Measurements from ENCODE around the gene QRFP.
"Not testable (repeated sequence)": the region's sequence is repeated elsewhere in the genome, so short reads cannot be mapped to it uniquely, and the experiment has no call there.

Gene QRFP

DNA sequence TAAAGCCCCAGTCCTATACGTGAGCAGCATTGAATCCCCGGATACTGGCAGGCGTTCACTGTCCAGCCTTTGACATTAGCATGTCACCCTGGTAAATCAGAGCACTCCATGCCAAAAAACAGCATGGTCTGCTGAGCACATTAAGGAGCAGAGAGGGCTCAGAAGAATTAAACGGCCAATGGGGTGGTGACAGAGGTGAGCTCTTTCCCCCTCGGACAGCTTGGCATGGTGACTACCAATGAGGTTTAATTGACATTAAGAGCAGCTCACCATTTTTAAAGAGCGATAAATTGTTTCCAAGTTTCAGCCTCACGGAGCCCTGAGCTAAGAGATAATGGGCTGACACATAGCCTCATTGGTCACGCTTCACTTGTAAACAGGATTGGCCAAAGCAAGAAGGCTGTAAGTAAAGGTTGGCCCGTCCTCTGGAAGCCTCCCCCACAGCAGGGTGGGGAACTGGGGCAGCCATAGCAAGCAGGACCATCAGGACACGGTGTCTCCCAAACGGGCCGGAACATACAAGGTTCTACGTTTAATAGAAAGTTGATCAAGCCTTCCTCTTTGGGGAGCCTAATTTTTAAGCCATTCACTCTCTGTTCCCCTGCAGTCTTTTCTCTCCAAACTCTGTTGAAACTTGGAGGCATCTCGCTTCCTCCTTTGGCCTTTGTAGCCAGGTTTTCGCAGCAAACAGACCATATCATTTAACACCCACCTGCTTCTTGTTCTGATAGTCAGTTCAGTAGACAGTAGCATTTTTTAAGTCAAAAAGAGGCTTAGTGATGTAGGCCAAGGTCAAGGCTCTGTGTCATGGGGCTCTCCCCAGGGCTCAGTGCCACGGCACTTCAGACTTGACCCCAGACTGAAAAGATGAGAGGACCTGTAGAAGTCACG, 25.9 kb downstream of the QRFP start:
- DNase-seq: no peak

DNA sequence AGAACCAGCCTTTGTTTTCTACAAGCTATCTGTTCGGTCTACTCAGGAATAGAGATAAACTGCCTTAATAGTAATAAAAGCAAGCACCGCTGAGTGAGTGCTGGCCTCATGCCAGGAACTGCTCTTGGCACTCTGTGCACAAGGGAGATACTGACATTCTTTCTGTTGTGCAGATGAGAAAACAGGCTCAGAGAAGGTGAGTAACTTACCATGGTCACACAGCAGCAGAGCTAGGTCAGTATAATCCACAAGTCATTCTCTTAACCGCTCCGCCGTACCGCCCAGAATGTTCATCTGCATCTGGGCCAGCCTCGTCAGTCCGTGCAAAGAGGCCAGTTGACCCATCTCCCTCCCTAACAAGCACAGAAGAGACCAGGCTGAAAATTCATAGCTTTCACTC, 27.4 kb downstream of the QRFP start:
- no peak for DNase-seq

DNA sequence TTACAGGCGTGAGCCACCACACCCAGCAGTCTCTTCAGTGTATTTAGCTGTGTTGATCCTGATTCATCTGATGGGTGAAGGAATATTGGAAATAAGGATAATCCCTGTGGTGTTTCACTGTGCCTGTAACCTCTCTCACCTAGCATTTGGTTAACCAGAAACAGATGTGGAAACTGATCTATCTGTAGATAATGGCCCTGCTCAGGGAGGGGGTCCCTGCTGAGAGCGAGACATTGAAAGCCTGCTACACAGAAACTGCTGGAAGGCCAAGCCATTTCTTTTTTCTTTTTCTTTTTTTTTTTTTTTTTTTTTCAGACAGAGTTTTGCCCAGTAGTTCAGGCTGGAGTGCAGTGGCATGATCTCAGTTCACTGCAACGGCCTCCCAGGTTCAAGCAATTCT, 28.4 kb downstream of the QRFP start:
- DNase-seq: no peak

DNA sequence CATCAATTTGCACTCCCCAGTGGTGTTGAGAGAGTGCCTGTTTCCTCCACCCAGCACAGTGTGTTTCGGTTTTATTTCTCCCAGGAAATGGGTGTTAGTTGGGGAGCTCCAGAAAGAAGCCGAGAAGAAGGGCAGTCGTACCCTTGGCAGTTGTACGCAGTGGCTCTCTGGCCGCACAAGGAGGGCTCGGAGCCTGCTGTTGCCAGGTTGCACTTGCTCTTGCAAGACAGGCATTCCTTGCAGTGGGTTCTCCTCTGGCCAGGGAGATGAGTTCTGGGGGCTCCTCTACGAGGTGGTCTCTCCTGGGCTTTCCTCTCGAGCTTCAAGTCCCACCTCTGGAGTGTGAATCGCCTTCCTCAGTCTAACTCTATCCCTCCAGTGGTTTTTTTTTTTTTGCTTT, 29.1 kb downstream of the QRFP start:
- no peak for DNase-seq

DNA sequence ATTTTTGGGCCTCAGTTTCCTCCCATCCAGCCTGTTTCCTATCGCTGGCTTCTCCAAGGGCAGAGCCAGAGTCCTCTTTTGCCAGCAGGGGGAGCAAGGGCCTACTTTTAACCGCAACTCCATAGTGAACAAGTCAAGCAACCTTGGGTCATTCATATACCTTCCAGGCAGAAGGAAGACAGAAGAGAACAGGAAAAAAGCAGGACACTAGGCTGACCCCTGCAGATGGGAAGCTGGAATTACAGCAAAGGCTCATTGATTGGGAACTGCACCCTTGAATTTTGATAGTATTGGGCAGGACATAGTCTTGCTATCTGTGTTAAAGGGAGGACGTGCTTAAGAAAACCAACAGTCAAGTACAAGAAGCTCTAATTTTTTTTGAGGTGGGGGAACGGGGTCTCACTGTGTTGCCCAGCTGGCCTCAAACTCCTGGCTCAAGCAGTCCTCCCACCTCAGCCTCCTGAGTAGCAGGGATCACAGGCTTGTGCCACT, 30.1 kb downstream of the QRFP start:
- peak; percentile 41 to 60 for DNase-seq

DNA sequence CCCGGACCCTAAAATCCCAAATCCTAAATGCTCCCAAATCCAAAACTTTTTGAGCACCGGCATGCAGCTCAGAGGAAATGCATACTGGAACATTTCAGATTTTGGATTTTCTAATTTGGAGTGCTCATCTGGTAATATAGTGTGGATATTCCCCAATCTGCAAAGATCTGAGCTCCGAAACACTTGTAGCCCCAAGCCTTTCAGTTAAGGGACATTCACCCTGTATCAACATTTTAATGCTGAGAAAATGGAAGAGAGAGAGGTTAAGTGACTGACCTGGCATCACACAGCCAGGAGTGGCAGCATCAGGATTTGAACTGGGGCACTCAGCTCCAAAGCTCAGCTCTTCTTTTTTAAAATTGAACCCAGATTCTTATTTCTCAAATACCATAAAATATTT, 30.7 kb downstream of the QRFP start:
- no peak for DNase-seq

DNA sequence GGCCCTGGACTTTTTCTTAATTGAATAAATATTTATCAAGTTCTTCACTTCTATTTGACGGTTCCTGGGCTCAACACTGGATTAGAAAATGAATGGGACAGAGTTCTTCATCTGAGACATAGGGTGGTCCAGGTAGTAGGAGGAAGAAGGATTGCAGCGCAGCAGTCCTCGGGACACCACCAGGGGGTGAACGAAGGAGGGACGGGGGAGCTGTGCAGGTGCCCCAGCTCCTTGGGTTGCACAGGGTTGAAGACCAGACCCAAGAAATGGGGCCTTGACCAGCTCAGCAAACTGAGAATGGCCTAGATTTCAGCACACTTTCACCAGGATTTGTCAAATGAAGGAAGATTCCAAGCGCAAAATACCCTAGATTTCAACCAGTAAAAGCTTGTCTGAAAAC, 32.1 kb downstream of the QRFP start:
- DNase-seq: no peak

DNA sequence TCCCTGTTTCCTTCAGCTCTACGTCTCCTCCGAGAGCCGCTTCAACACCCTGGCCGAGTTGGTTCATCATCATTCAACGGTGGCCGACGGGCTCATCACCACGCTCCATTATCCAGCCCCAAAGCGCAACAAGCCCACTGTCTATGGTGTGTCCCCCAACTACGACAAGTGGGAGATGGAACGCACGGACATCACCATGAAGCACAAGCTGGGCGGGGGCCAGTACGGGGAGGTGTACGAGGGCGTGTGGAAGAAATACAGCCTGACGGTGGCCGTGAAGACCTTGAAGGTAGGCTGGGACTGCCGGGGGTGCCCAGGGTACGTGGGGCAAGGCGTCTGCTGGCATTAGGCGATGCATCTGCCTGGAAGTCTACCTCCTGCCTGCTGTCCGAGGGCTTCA, 33.9 kb downstream of the QRFP start:
- no peak for DNase-seq

DNA sequence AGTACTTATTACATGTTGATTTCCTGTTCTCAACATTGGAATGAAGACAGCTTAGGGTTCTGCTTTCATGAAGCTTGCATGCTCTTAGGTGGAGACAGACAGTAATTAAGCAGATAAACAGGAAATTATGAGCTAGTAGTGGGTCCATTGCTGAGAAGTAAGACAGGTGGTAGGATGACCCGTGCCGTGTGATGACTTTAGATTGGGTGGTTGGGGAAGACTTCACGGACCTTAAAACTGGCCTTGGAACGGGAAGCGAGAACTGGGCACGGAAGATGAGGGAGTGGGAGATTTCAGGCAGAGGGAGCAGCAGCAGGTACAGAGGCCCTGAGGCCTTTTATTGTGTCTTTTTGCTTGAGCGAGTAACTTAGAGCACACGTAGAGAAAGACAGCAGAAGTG, 34.4 kb downstream of the QRFP start:
- DNase-seq: no peak

DNA sequence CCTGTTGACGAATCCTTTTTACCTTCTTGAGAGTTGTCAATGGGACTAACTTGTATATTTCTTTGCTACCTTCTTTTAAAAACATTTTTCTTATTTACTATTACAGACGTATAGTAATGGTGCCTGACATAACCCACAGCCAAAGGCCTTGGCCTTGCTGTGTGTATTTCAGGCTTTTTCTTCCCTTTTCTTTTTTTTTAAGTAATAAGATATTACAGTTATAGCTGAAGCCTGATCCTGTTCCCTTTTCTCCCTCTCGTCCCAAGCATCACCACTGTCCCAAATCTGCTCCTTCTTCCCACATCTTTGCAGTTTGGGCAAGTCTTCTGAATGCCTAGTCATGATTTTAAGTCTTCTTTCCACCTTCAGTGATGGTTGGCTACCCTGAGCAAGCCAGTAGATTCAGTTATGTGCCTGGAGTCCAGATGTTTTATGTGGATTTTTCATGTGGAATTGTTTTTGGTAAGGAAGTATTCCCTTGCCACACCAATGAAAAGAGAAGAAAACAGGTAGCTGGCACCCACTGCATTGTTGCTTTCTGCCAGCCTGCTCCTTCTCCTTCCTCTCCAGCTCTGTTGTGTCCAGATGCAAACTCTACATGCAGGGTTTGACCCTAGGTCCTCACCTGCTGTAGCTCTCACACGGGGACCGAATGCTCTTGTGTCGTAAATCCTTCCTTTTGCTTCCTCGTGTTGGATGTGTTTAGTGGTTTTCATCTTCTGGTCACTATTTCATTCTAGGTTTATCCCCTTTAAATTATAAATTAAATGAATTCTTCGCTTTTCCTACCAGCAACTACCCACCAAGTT, 35.0 kb downstream of the QRFP start:
- DNase-seq: no peak

DNA sequence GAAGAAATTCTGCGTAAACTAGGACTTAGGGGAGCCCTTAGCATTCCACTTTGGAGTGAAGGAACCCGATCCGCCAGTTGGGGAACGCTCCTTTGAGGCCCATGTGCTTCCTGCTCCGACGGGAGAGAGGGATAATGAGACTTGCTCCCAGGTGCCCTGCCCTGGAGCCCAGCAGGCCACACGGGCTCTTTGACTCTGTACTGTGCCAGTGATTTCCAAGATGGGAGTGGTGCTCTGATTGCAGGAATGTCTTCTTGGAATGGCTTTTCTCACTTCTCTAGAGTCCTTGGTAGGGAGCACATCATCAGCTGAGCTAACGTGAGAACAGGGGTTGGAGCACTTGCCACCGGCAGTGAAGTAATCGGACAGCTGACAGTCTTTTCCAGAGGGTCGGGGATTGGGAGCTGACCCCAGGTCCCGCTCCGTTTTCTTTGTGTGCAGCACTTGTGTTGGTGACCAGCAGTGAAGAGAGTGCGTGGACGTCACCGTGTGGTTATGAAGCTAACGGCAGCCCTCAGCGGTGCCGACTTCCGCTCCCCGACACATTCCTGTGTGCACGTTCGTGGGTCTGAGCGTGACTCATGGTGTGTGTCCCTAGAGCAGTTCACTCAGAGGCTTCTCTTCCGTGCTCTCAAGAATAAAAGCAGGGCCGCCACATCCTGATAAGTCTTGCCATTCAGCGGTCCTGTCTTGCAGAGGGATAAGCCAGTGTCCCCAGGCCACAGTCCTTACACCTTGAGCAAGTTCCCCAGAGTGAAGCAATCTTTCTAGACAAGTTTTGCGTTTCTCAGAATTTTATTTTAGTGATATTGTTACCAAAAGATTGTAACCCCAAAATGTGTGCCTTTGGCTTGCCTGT, 35.9 kb downstream of the QRFP start:
- DNase-seq: no peak

DNA sequence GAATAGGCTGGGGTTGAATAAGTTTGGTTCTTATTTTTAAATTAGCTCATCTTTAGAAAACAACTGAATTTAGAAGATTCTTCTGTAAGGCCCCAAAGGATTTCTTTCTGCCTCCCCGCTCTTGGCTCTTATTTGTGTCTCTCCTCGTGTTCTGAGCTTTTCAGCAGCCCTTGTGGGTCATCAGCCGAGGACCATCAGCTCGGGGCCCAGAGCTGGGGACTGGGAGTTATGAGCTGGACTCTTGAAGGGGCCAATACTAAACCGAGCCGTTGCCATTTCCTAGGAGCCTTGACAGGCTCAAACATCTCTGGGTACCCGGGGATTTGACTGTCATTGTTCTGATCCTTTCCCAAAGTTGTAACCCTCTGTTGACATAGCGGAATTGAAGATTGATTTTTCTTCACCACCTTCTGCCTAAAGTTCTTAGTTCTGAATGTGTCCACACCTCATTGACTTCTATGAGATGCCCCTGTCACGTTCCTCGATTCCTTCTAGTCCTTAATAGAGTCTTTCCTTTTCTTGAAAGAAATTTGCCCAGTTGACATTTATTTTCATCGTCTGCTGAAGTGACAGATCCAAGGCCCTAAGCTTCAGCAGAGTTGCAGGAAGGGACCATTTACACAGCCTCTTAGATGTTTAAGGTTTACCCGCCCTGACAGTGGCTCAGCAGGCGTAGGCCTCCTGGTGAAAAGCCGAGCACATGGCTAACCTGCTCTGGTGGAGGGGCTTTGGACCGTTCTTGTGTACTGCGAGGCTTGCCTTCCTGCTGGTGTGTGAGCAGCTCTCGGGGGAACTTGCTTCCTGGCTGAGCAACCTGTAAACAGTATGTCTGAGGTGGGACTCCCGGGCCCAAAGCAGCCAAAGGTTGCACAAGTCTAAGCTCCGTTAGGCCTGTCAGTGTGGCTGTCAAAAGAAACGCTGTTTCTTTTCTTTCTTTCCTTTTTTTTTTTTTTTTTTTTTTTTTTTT, 37.6 kb downstream of the QRFP start:
- no peak for DNase-seq

DNA sequence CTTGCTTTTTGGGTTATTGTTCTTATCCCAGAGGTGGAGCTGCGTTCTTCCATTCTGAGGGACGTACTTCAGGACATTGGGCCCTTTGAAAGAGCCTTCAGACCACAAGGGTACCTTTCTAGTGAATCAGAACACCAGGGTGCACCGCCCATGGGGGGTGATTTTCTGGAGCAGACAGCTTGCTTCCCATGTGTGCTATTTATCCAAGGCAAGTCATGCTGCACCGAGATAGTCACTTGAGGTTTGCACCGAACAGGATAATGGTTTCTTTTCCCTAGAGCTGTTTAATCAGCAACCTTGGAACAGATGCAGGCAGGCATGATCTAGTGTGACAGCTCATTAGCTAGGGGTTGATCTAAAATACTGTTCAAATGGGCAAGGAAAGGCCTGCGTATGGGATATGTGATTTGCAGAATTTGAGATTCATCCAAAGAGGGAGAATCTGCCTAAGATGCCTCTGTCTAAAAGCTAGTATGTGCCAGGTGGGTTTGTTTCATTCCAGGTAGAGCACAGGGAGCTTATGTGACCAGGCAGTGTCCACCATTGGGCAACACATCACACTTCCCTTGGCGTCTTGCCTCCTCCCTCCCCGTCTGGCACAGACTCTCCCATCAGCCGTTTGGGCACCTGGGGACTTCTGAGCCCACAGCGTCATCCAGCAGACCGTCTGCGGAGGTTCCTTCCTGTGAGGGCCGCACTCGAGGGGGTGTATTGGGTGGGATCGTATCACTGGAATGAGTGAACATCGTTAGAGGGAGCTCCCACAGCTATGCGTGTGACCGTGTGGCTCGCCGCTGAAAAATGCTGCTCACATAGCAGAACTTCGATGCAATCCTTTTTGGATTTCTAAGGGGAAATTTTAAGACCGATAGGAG, 38.5 kb downstream of the QRFP start:
- DNase-seq: no peak

DNA sequence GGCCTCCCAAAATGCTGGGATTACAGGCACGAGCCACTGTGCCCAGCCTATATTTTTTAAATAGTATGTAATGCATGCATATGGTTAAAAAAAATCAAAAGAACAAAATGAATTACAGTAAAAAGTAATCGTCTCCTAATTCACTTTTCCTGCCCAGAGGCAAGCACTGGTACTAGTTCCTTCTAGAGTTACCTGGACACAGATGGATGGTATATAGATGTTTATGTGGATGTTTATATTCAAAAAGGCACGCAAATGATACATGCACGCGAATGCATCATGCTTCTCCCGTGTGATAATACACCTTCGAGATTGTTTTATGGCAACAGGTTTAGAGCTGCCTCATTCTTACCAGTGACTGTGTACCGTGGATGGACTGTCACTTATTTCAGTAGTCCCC, 40.1 kb downstream of the QRFP start:
- no peak for DNase-seq

DNA sequence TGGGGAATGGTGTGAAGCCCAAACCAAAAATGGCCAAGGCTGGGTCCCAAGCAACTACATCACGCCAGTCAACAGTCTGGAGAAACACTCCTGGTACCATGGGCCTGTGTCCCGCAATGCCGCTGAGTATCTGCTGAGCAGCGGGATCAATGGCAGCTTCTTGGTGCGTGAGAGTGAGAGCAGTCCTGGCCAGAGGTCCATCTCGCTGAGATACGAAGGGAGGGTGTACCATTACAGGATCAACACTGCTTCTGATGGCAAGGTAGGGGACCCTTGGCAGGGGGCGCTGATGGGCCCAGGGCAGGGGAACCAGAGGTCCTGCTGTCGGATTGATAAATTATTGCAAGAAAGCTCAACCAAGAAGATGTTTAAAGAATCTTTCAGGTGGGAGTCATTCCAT, 41.8 kb downstream of the QRFP start:
- DNase-seq: no peak

DNA sequence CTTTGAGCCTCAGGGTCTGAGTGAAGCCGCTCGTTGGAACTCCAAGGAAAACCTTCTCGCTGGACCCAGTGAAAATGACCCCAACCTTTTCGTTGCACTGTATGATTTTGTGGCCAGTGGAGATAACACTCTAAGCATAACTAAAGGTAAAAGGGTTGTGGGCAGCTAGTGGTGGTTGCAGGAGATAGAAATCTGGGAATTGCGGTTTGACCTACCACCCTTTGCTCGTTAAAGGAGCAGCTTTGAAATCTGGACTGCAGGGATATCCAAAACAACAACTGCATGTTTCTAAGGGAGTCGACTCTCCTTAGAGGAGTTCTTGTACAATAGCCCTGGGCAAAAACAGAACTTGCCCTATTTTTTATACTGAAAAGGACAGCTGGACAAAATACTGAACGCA, 42.5 kb downstream of the QRFP start:
- no peak for DNase-seq

DNA sequence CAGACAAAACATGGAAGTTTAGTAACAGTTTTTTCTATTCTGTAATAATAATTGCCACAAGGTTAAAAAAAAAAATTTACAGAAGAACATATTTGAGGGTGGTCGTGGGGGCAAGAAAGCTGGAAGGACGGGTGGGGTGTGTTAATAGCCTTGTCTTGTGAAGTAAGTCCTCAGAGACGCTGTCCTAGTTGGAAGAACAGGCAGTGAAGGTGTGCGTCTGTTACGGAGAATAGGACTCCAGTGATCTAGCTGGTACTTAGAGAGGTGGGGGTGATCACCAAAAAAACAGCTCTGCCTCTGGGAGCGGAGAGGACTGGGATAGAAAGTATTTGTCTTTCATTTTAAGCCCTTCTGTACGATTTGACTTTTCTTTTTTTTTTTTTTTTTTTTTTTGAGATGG, 43.8 kb downstream of the QRFP start:
- no peak for DNase-seq

DNA sequence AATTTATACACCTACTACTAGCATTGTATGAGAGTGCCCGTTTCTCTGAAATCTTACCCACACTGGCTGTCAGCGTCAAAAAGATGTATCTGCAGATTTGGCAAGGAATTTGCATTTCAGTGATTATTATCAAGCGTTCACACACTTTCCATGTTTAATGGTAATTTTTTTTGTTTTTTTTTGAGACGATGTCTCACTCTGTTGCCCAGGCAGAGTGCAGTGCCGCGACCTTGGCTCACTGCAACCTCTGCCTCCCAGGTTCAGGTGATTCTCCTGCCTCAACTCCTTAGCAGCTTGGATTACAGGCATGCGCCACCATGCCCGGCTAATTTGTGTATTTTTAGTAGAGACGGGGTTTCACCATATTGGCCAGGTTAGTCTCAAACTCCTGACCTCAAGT, 47.3 kb downstream of the QRFP start:
- no peak for DNase-seq

DNA sequence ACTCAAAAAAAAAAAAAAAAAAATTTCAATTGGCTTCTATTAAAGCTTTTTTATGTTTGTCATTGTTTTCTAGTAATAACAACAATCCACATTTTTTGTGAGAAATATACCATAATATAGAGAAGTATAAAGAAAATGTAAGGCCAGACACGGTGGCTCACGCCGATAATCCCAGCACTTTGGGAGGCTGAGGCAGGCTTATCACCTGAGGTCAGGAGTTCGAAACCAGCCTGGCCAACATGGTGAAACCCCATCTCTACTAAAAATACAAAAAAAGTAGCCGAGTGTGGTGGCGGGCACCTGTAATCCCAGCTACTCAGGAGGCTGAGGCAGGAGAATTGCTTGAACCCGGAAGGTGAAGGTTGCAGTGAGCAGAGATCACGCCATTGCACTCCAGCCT, 48.1 kb downstream of the QRFP start:
- not testable (repeated sequence) for DNase-seq

DNA sequence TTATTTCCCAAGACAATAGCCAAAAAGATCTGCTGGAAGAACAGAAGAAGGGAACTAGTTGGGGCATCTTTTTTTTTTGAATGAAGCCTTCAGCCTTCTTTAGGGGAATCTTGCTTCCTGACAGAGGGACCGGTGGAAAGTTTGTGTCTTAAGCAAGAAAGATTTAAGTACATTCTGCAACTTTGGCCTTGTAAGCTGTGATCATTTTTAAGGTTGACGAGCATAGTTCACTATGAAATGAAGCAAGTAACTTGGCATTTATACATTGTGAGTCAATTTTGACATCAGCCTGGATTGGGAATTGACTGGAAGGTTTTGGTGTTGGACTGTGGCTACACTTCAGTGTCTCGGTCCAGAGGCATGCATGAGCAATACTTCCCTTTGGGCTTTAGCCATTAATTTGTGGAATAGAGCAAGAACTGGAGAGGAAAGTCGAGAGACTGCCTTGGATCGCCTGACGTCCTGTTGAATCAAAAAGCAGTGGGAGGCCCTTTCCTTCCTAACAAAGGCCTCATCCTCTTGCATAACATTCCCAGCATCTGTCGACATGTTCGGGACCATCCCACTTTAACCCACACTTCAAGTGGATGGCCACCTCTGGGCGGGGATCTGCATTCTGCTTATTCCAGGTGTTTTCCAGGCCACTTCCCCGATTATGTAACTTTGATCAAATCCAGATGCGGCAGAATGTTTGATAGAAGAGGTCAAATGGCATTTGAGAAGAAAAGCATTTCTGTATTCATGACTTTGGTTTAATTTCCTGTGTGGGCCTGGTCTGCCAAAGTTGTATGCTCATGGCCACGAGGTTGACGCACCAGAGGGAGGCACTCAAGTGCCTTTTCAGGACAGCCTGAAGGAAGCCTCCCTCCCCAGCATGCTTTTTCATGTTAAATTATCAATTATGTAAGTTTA, 49.0 kb downstream of the QRFP start:
- no peak for DNase-seq
